Heart left ventricle (tissue), 13 donors: ENCODE results near the gene BOD1L1.

Source experiments
- CTCF ChIP-seq, 12 donors: fragments of 200-600 bp; sonication (generic) in 4 of 12; IDR thresholded peaks; one replicate each; pipeline versions ENCODE4 v1.5.0 to v1.8.0; 2018 to 2022; ENCODE audit warnings: antibody characterized with exemption in 12 of 12, mild to moderate bottlenecking in 5 of 12
- POLR2A ChIP-seq, 2 donors: fragments of 450-650 bp; IDR thresholded peaks; one replicate each; pipeline ENCODE4 v1.6.1; 2017; ENCODE audit warnings: antibody characterized with exemption in 2 of 2, mild to moderate bottlenecking in 2 of 2, moderate library complexity in 2 of 2
- donor health status: ischemic (EF 13 %, LVEDD 7.1; RV severe dilation, severe dysfunction).
- donor health status: DM: no; HTN: yes; CAD: no.
- donor health status: DM: no; HTN: no; CAD: no.
- donor health status: ischemic (EF 25% LVEDD 6.9; RV normal size, moderate dysfunction).
- donor health status: ischemic (EF 25% LVEDD 5.7; RV mildly dilated, moderate dysfunction).
- donor health status: ischemic (EF 35%, LVEDD 5.7; RV mildly dilated, moderate dysfunction).
- donor health status: nonischemic (EF 11% LVEDD 7.7; RV severe dilation, severe dysfunction).
- donor health status: DM: yes; HTN: yes; CAD: no.
- donor health status: PGD.
- donor health status: ischemic (EF 29% LVEDD 5.4; RV normal size, mild dysfunction).
- donor health status: nonischemic (EF 23%, LVEDD 6.1; RV moderate dilation, normal function).

- peak; percentile 66 to 86 (median 81) for TF ChIP-seq CTCF (IDR thresholded peaks at IDR 0.05)
- TF ChIP-seq POLR2A (IDR thresholded peaks at IDR 0.05), result no peak
These were observed 26.8 kb upstream of the BOD1L1 start for GRCh38 chr4:13654162-13654797.
